GM12801 (cell line): ENCODE results near the gene MAP4.

Experiments used
- CTCF ChIP-seq: IDR thresholded peaks from one replicate; pipeline ENCODE4 v1.5.1; 2011; ENCODE audit warnings: control low read depth; ENCODE audit not compliant: insufficient read length; ENCODE audit errors: extremely low read depth

MAP4 gene

GRCh38 chr3:47877290-47877689 is 138.9 kb downstream of the MAP4 start:
- TF ChIP-seq CTCF = no peak

- no peak for TF ChIP-seq CTCF
Observed at GRCh38 chr3:47874913-47875312, 141.3 kb downstream of the MAP4 start.

- TF ChIP-seq CTCF = no peak
Observed at GRCh38 chr3:47874438-47874837, 141.8 kb downstream of the MAP4 start.

- TF ChIP-seq CTCF = no peak
Observed at GRCh38 chr3:47872916-47873315, 143.3 kb downstream of the MAP4 start.

- TF ChIP-seq CTCF = no peak
Observed at GRCh38 chr3:47871389-47871788, 144.8 kb downstream of the MAP4 start.

- no peak for TF ChIP-seq CTCF
Observed at GRCh38 chr3:47870702-47871260, 145.4 kb downstream of the MAP4 start.

GRCh38 chr3:47870156-47870555 is 146.1 kb downstream of the MAP4 start:
- no peak for TF ChIP-seq CTCF
